GM21423 (cell line): Measurements from ENCODE around the gene ARHGAP19.
A peak's percentile ranks its signal among the peaks of the same experiment; 100 is the strongest.

ENCODE experiments used
- ATAC-seq: cut with Tn5 transposase; IDR thresholded peaks from one replicate; pipeline ENCODE4 v1.9.1; 2021; ENCODE audit warnings: mild to moderate bottlenecking, moderate library complexity; ENCODE audit not compliant: unreplicated experiment

The ARHGAP19 gene

GRCh38 chr10:97292097-97292861 lies at the start of gene ARHGAP19:
TSS of gene ARHGAP19 (minus strand) at chr10:97292637. CDS start at chr10:97292627, 10 bp downstream.
- ATAC-seq, result peak; percentile 99

- ATAC-seq, result no peak
These were observed 49.0 kb upstream of the ARHGAP19 start for GRCh38 chr10:97341416-97341815.

- no peak for ATAC-seq
These were observed 45.6 kb upstream of the ARHGAP19 start for GRCh38 chr10:97338041-97338440.

- ATAC-seq, result no peak
These were observed 44.8 kb upstream of the ARHGAP19 start for GRCh38 chr10:97336942-97337831.

GRCh38 chr10:97336446-97336845 lies 44.0 kb upstream of the ARHGAP19 start:
- no peak for ATAC-seq

- ATAC-seq, result no peak
These were observed 43.6 kb upstream of the ARHGAP19 start for GRCh38 chr10:97336006-97336405.

GRCh38 chr10:97335188-97335619 lies 42.8 kb upstream of the ARHGAP19 start:
- ATAC-seq, result no peak

GRCh38 chr10:97334370-97335175 lies 42.1 kb upstream of the ARHGAP19 start, which contains the start of gene FRAT2:
TSS of gene FRAT2 (minus strand) at chr10:97334729. CDS start at chr10:97334572, 157 bp downstream.
- peak; percentile 83 for ATAC-seq

- peak; percentile 19 for ATAC-seq
These were observed 41.3 kb upstream of the ARHGAP19 start for GRCh38 chr10:97333601-97334369.

GRCh38 chr10:97333351-97333600 lies 40.8 kb upstream of the ARHGAP19 start:
- no peak for ATAC-seq

- no peak for ATAC-seq
These were observed 40.3 kb upstream of the ARHGAP19 start for GRCh38 chr10:97332591-97333350.

GRCh38 chr10:97331153-97331703 lies 38.8 kb upstream of the ARHGAP19 start:
- ATAC-seq, result no peak

GRCh38 chr10:97329766-97330165 lies 37.3 kb upstream of the ARHGAP19 start:
- ATAC-seq, result no peak

- no peak for ATAC-seq
These were observed 36.4 kb upstream of the ARHGAP19 start for GRCh38 chr10:97328646-97329453.

- no peak for ATAC-seq
These were observed 35.2 kb upstream of the ARHGAP19 start for GRCh38 chr10:97327348-97328294.

GRCh38 chr10:97325754-97326153 lies 33.3 kb upstream of the ARHGAP19 start:
- ATAC-seq, result no peak

- ATAC-seq, result no peak
These were observed 31.1 kb upstream of the ARHGAP19 start for GRCh38 chr10:97323501-97323900.
